C4-2B (cell line): ENCODE measurements around the gene CUX1.

Experiments
- CTCF ChIP-seq: fragments of 450-650 bp; conservative IDR thresholded peaks from 2 replicates; pipeline ENCODE4 v1.5.1; 2017; ENCODE audit warnings: mild to moderate bottlenecking
- ZFX ChIP-seq: fragments of 450-650 bp; IDR thresholded peaks from 2 replicates; pipeline ENCODE4 v1.6.1; 2017

- TF ChIP-seq CTCF (no peak), ZFX (no peak)
Observed at GRCh38 chr7:102184303-102184702, 366.9 kb downstream of the CUX1 start.
